Left renal pelvis (tissue), 4 donors: Measurements from ENCODE around the gene PRR15L. TPM values are rescaled to one million over a fixed set of nuclear protein-coding genes. Genes with fewer than 3 reads are reported as not detected.

Experiments
- DNase-seq, 4 donors: peaks; one replicate each; pipeline ENCODE4 v3.0.0-alpha.2; 2013; ENCODE audit warnings: low read depth in 4 of 4, low spot score in 3 of 4
- polyA plus RNA-seq, 4 donors: library from polyadenylated mRNA; unstranded; fragments of 120-200 nt; gene quantifications; one replicate each; pipeline ENCODE4 v1.2.1, GENCODE V29; 2013; ENCODE audit not compliant: insufficient read length in 4 of 4

PRR15L gene
- polyA plus RNA-seq, 4 donors, result 0.23 to 22.7 (median 18.2) TPM

GRCh38 chr17:47964856-47965255 lies 7.2 kb upstream of the PRR15L start:
- DNase-seq, result no peak

GRCh38 chr17:47962901-47963300 lies 5.2 kb upstream of the PRR15L start:
- no peak for DNase-seq

- no peak for DNase-seq
These were observed 3.7 kb upstream of the PRR15L start for GRCh38 chr17:47961406-47961805.

DNA sequence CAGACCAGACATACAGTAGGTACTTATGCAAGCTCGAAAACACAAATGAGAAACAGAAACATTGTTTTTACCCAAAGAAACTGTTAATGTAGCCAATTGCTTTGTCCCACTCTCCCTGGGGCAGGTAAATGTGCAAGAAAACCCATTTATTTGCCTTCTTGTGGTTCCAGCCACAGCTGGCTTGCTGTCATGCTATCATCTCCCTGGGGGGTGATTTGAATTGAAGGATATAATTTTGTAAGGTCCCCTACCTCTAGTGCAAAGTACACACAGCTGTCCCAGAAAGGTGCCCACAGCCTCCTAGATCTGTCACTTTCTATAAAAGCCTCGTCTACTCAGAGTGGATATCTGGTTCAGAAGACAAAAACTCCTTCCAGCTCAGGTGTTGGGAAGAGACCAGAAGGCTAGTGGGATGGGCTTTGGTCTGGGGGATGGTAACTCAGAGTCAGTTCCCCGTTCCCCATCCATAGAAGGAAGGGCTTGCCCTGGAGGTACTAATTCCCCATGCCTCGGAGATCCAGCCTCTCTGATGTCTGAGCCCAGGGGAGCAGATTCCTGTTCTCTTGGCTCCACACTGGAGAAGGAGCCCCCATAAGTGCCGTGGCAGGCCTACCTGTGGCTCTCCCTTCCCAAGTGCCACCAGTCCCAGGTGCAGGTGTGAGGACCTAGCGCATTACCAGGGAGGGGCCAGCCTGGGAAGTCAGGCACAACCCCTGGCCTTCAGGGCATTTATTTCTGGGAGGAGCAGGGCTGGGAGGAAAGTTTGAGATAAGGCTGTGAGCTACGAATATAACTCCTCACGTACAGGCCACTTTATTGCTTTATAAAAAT lies 2.4 kb upstream of the PRR15L start:
- no peak for DNase-seq

GRCh38 chr17:47956791-47957590 lies 692 bp downstream of the PRR15L start:
- DNase-seq, result no peak

DNA sequence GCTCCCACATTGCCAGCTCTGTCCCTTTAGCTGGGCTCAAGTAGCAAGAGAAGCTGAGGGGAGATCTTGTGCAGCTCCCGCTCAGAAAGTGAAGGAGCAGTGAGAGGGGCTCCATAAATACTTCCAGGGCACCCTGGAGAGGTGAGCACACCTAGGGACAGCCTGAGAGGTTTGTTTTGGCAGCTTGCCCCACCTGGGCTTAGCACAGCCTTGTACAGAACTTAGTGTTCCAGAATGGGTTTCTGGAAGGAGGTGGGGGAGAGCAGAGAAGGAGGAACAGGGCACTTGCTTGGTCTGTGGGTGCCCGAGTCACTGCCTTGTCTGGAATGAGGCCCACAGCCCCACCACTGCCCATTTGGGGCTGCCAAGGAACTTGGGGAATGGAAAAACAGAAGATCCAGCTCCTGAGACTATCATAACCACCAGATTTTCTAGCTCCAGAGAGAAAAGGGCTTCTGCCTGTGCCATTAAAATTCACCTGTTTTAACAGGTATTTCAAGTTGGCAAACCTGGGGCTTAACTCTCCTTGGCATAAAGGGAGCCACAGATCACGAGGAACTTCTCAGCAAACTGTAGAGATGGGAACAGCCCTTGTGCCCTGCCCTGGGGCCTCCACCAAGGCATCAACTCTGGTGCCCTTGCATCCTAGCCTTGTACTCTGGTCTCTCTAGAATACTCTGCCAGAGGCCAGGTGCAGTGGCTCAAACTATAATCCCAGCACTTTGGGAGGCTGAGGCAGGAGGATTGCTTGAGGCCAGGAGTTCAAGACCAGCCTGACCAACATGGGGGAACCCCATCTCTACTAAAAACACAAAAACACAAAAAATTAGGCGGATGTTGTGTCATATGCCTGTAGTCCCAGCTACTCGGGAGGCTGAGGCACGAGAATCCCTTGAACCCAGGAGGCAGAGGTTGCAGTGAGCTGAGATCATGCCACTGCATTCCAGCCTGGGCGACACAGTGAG lies 1.9 kb downstream of the PRR15L start:
- no peak for DNase-seq

DNA sequence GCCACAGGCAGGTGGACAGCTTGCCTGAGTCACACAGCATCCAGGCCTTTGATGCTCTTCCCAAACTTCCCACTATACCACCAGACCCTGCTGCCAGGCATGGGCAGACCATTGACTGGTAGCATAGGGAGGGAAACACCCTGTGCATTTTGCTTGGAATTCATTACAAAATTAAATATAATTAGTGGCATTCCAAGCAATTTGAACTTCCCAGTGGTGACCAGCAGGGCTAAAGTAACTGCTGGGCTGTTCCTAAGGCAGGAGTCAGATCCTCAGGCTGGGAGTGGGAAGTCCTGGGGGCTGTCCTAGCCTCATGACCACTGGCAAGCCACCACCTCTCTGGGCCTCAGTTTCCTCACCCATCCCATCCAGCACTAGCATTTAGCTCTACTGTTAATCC lies 3.8 kb downstream of the PRR15L start:
- DNase-seq, result no peak

- no peak for DNase-seq
These were observed 5.3 kb downstream of the PRR15L start for GRCh38 chr17:47952171-47953021.

DNA sequence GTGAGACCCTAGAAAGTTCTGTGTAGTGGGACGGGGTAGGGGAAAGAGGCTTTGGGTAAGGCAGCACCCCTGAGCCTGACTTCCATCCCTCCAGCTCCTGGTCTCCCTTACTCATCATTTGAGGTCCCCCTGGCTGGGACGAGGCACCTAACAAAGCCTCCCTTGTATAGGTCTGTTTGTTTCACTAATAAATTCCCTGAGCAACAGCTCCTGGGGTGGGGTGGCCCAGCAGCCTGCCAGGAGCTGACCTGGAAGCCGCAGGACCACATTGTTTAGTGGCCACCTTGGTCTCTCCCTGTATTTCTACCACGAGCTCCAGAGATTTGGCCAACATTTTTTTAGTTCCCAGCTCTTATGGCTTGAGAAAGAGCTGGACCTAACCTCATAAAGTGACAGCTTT lies 7.2 kb downstream of the PRR15L start:
- no peak for DNase-seq

DNA sequence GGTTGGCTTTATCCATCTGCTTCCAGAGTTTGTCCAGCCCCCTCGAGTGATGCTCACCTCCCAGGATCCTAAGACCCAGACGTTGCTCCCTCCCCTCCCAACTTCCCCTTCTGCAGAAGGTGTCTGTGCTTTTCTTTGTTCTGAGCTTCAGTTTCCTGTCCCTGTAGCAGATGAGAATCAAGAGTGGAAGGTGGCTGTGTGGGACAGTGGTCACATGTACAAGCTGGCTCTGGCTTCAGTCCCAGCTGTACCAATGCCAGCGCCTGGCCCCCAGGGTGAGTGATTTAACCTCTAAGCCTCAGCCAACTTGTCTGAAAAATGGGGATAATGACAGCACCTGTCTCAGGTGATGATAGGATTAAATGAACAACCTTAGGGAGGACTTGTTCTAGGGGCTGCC lies 7.7 kb downstream of the PRR15L start:
- no peak for DNase-seq

DNA sequence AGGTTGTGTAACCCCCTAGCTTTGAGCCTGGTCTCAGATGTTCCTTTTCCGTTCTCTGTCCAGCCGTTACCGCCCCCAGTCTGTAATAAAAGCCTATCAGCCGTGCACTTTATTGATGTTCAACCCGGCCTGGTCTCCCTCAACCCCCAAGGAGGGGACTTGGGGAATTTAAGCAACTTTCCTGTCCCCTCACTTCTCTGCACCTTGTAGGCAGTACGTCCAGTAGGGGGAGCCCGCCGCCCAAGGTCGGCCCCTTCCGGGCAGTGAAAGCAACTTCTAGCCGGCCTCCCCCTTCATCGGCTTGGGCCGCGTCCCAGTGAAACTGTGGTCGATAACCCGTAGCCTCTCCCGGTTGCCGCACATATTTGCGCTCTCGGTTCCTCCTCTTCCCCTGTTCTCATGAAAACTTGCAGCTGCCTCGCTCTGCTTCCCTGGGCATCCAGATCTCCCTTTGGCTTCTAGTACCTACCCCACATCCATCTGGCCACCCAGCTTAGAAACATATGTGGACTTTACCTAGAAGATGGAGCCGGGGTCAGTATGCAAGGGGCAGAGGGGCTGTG lies 8.4 kb downstream of the PRR15L start:
- peak in 1 of 4 donors; percentile 69 for DNase-seq

DNA sequence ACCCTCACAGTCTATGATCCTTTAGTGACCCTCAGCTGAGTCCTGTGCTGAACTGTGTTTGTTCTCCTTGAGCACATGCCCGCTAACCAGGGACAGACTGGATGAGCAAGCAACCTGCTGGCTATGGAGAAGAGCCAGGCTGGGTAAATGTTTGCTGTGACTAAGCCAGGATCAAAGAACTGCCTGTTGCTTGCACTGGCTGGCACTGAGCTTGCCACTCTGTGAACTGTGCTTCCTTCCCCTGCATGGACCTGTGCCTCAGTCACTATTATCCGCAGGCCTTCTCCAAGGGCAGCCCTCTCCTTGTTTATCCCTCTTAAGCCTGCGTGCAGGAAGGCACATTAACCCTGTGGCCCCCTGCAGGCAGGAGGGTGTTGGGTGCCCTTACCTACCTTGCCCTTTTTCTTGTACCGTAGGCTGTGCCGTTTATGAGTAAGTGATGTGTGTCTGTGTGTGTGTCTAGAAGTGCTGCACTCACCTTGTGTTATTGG lies 8.9 kb downstream of the PRR15L start:
- no peak for DNase-seq

GRCh38 chr17:47946929-47947397 lies 10.7 kb downstream of the PRR15L start:
- no peak for DNase-seq

DNA sequence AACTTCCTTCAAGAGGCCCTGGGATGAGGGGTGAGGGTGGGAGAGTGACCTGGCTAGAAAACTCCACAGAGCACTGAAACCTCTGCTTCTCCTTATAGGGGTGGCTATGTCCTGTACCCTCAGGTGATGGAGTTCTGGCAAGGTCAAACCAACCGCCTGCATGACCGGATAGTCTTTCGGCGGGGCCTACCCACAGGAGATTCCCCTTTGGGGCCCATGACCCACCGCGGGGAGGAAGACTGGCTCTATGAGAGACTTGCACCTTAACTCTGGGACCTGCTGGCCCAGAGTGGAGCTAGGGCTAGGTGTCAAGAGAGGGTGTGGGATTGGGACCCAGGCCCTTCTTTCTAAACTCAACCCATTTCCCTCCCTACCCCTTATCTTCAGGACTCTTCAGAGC lies 11.2 kb downstream of the PRR15L start:
- no peak for DNase-seq

DNA sequence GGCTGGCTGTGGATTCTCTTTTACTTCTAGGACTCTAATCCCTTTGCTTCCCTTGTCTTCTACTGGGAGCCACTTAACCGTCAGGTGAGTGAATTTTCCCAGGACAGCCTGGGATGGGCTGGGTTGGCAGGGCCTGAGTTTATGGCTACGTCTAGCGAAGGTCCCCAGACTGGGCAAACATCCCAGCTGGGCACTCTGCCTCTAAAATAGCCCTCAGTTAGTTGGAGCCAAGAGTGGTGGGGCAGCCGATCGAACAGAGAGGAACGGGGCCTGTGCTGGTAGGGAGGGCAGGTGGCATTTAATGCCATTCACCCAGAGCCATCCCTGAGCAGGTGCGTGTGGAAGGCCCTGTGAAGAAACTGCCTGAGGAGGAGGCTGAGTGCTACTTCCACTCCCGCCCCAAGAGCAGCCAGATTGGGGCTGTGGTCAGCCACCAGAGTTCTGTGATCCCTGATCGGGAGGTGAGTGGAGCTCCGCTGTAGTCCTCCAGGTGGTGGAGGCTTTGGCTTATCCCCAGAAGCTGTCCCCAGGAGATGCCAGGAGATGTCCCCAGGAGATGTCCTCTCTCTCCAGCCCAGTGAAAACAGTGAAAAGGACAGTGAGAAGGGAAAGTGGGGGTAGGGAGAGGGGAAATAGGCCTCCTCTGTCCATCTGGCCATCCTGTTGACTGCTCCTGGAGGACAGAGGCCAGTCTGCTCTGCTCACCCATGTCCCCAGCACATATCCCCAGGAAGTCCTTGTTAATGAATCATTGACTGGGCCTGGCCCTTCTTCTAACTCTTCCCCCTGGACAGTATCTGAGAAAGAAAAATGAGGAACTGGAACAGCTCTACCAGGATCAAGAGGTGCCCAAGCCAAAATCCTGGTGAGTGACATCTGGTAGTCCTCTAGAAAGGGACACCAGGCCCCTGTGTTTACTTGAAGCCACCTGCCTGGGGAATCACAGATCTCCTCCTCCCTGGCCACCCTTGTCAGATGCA lies 11.9 kb downstream of the PRR15L start:
- no peak for DNase-seq

DNA sequence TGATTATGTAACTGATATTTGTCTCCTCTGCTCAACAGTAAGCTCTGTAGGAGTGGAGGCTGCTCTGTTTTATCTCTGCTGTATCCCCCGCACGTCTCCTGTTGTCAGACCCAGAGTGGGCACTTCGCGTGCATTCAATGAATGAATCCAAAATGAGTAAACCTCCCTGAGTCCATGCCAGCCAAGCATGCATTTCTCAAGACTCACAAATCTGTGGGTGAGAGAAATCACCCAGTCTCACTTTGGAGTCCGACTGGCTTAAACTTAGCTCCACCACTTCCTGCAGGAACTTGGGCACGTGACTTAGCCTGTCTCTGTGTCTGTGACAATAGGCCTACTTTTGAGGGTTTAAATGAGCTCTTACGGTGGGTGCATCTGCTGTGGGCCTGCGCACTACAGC lies 12.6 kb downstream of the PRR15L start:
- DNase-seq, result no peak

DNA sequence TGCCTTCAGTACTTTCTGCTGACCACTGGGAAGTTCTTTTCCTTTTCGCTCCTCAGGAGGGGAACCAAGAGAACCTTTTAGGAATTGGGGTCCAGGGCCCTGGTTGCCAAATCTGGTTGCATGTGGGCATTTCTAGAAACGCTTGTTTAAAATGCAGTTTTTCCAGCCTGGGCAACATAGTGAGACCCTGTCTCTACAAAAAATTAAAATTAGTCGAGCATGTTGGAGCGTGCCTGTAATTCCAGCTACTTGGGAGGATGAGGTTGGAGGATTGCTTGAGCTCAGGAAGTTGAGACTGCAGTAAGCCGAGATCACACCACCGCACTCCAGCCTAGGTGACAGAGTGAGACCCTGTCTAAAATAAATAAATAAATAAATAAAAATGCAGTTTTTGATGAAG lies 15.1 kb downstream of the PRR15L start:
- DNase-seq, result no peak

GRCh38 chr17:47942096-47942510 lies 15.6 kb downstream of the PRR15L start:
- no peak for DNase-seq
